Loucy (cell line): ENCODE data around the gene TACC2.

Source experiments
- H2AFZ ChIP-seq: fragments of 200-600 bp; sonication (generic); 2 replicates; pipeline ENCODE4 v1.6.0; 2016; ENCODE audit warnings: antibody characterized with exemption, mild to moderate bottlenecking, low read length, moderate library complexity
- H3F3A ChIP-seq: fragments of 200-600 bp; 2 replicates; pipeline ENCODE4 v1.6.0; 2016; ENCODE audit warnings: antibody characterized with exemption, low read depth, mild to moderate bottlenecking
- H3K27me3 ChIP-seq: fragments of 200-600 bp; sonication (generic); 2 replicates; pipeline ENCODE4 v1.6.1; 2014; ENCODE audit warnings: low read length, mild to moderate bottlenecking; ENCODE audit not compliant: insufficient read depth, poor library complexity, severe bottlenecking
- H3K36me3 ChIP-seq: fragments of 200-600 bp; sonication (generic); 2 replicates; pipeline ENCODE4 v1.6.1; 2016; ENCODE audit warnings: low read length; ENCODE audit not compliant: insufficient read depth
- H3K4me1 ChIP-seq: fragments of 200-600 bp; sonication (generic); 2 replicates; pipeline ENCODE4 v1.5.1; 2014; ENCODE audit warnings: low read length, mild to moderate bottlenecking; ENCODE audit not compliant: insufficient read depth, poor library complexity, severe bottlenecking
- H3K4me2 ChIP-seq: fragments of 200-600 bp; sonication (generic); 2 replicates; pipeline ENCODE4 v1.6.0; 2014; ENCODE audit warnings: antibody characterized with exemption, low read length, low read depth, mild to moderate bottlenecking; ENCODE audit not compliant: poor library complexity, severe bottlenecking
- H3K4me3 ChIP-seq: fragments of 200-600 bp; sonication (generic); 2 replicates; pipeline ENCODE4 v1.5.1; 2014; ENCODE audit warnings: low read length, mild to moderate bottlenecking, mixed read lengths; ENCODE audit not compliant: poor library complexity, severe bottlenecking
- H3K79me2 ChIP-seq: fragments of 200-600 bp; sonication (generic); 2 replicates; pipeline ENCODE4 v1.6.1; 2014; ENCODE audit warnings: low read length; ENCODE audit not compliant: insufficient read depth
- H3K9ac ChIP-seq: fragments of 200-600 bp; sonication (generic); 2 replicates; pipeline ENCODE4 v1.6.0; 2014; ENCODE audit warnings: mild to moderate bottlenecking, low read depth, low read length, moderate library complexity; ENCODE audit not compliant: poor library complexity, severe bottlenecking
- H3K9me2 ChIP-seq: fragments of 200-600 bp; sonication (generic); replicated peaks from 2 replicates; pipeline ENCODE4 v1.6.1; 2016; ENCODE audit warnings: low read depth, low read length, mixed read lengths
- H3K9me3 ChIP-seq: fragments of 200-600 bp; sonication (generic); 2 replicates; pipeline ENCODE4 v1.6.1; 2014; ENCODE audit warnings: mild to moderate bottlenecking, antibody characterized with exemption, low read length, low read depth; ENCODE audit not compliant: insufficient read depth
- H4K20me1 ChIP-seq: fragments of 200-600 bp; sonication (generic); 2 replicates; pipeline ENCODE4 v1.6.0; 2014; ENCODE audit warnings: antibody characterized with exemption, low read length, mild to moderate bottlenecking; ENCODE audit not compliant: insufficient read depth, poor library complexity, severe bottlenecking
- EZH2phosphoT487 ChIP-seq: fragments of 200-600 bp; IDR thresholded peaks from 2 replicates; pipeline ENCODE4 v1.6.1; 2018; ENCODE audit warnings: antibody characterized with exemption, mild to moderate bottlenecking, moderate library complexity, borderline replicate concordance
- TF ChIP-seq, protein P1 (sequence below): fragments of 200-600 bp; sonication (generic); conservative IDR thresholded peaks from 2 replicates; pipeline ENCODE4 v1.5.1; 2014; ENCODE audit warnings: mild to moderate bottlenecking, antibody characterized with exemption, low read length

TACC2 gene

DNA sequence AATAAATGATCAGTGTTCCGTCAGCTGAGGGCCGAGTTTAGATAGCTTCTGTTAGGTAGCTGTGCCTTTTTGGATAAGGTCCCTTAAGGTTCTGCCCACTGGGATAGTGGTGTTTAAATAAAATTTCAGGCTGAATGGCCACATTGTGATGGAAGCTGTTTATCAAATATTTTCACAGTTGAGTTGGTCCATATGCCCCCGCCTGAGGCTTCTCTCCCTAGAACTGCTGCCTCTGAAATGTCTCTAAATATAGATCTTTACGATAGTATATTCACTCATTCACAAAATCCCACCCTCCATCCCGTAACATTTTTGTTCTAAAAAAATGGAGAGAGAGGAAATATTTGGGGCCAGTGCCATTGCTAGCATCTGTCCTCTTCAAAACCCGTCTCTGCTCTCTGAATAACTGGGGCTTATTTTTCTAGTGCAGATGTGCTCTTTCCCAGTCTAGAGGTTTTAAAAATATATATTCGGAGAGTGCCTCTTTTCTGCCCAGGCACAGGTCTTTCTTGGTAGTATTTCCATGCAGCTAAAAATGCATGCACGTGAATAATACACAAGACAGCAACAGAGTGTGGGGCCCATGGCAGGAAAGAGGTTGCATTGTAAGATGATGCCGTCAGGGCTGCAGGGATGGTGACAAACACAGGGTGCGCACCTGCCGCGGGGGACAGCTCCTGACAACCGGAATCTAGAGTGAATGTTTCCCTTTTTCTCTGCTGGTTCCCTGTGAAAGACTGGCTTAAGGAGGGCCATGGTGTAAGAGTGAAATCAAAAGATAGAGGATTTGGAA, 176.7 kb downstream of the TACC2 start:
- Histone ChIP-seq H3K79me2 (no peaks in the 10 kb centered on the region), H3K4me3 (no peak overlapping the region), H3F3A (no peaks in the 10 kb centered on the region), H3K27me3 (no peaks in the 10 kb centered on the region), H3K9ac (no peak overlapping the region), H2AFZ (no peak overlapping the region), H3K4me1 (no peaks in the 10 kb centered on the region), H3K9me2 (no peaks in the 10 kb centered on the region), H3K36me3 (no peaks in the 10 kb centered on the region), H4K20me1 (no peaks in the 10 kb centered on the region), H3K9me3 (peaks cover 6% of the 10 kb centered on the region; the same call in 1 of the 2 replicates), H3K4me2 (no peak overlapping the region)
- TF ChIP-seq, protein P1, sequence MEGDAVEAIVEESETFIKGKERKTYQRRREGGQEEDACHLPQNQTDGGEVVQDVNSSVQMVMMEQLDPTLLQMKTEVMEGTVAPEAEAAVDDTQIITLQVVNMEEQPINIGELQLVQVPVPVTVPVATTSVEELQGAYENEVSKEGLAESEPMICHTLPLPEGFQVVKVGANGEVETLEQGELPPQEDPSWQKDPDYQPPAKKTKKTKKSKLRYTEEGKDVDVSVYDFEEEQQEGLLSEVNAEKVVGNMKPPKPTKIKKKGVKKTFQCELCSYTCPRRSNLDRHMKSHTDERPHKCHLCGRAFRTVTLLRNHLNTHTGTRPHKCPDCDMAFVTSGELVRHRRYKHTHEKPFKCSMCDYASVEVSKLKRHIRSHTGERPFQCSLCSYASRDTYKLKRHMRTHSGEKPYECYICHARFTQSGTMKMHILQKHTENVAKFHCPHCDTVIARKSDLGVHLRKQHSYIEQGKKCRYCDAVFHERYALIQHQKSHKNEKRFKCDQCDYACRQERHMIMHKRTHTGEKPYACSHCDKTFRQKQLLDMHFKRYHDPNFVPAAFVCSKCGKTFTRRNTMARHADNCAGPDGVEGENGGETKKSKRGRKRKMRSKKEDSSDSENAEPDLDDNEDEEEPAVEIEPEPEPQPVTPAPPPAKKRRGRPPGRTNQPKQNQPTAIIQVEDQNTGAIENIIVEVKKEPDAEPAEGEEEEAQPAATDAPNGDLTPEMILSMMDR = no peak
- TF ChIP-seq EZH2phosphoT487 = no peak

DNA sequence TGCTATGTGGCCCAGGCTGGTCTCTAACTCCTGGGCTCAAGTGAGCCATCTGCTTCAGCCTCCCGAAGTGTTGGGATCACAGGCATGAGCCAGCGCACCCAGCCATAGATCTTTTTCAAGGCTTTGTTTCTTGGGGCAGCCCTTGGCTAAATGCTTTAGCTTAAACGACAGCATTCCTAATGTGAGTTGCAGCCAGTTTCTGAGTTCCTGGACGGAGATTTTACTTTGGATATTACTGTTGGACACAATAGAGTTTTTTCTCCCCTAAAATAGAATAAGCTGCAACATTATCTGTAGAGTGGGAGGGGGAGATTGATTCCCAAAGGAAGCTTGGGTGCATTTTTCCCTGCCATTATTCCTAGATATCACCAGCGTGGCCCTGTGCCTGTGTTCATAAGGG, 179.1 kb downstream of the TACC2 start:
- Histone ChIP-seq H4K20me1 (no peaks in the 10 kb centered on the region), H3K4me1 (no peaks in the 10 kb centered on the region), H3F3A (no peaks in the 10 kb centered on the region), H3K9me3 (peaks cover 2% of the 10 kb centered on the region; the same call in 1 of the 2 replicates), H3K4me2 (no peak overlapping the region), H2AFZ (no peak overlapping the region), H3K9me2 (no peaks in the 10 kb centered on the region), H3K27me3 (no peaks in the 10 kb centered on the region), H3K9ac (no peak overlapping the region), H3K36me3 (no peaks in the 10 kb centered on the region), H3K79me2 (no peaks in the 10 kb centered on the region), H3K4me3 (no peak overlapping the region)
- TF ChIP-seq, protein P1 = no peak
- TF ChIP-seq EZH2phosphoT487 = no peak

DNA sequence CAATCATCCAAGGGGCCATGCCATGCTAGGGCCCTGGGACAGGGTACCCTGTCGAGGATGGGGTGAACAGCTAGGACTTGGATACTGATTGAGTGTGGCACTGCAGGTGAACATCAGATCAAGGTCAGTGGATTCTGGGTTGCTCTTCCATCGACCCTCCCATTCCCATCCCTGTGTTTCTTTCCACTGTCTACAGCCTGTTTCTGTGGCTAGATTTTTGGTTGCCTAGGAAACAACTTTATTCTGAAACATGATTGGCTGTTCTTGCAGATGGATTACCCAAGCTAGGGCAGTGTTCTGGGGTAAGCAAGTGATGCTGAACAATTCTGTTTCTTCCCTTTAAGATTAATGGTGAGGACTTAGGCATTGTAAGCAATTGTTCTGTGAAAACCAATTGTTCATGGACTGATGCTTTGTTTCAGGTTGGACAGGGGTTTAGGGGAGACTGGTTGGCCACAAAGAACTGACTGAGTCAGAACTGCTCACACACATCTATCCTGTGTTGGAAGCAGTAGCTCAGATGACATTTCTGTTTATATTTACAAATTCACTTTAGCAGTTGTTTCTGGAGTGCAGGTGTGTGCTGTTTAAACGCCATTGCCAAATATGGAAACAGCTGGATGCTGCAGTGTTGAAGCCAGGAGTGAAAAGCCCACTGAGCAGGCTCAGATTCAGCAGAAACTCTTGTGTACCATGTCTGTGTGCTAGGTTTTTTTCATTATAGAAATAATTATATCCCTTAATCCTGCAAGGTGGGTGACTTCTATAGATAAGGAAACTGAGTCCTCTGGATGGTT, 179.8 kb downstream of the TACC2 start:
- H3K9ac ChIP-seq = no peak overlapping the region
- H3K4me2 ChIP-seq = no peak overlapping the region
- H3K4me3 ChIP-seq = no peak overlapping the region
- H3K36me3 ChIP-seq = no peaks in the 10 kb centered on the region
- no peaks in the 10 kb centered on the region for H4K20me1 ChIP-seq
- no peaks in the 10 kb centered on the region for H3K9me2 ChIP-seq
- no peaks in the 10 kb centered on the region for H3K4me1 ChIP-seq
- H3F3A ChIP-seq = no peaks in the 10 kb centered on the region
- H3K27me3 ChIP-seq = no peaks in the 10 kb centered on the region
- no peak overlapping the region for H2AFZ ChIP-seq
- peaks cover 2% of the 10 kb centered on the region; the same call in 1 of the 2 replicates for H3K9me3 ChIP-seq
- TF ChIP-seq, protein P1 = no peak
- TF ChIP-seq EZH2phosphoT487 = no peak
- no peaks in the 10 kb centered on the region for H3K79me2 ChIP-seq
